SK-N-MC (cell line): ENCODE data around the gene AVPR2.

Experiments used
- EZH2 ChIP-seq: fragments of 200-600 bp; sonication (generic); IDR thresholded peaks from one replicate; pipeline ENCODE4 v1.6.1; 2017; ENCODE audit warnings: antibody characterized with exemption
- FOXP2 ChIP-seq: optimal IDR thresholded peaks from 2 replicates; pipeline ENCODE3; 2011; ENCODE audit warnings: mild to moderate bottlenecking, moderate library complexity; ENCODE audit not compliant: insufficient read depth; ENCODE audit errors: extremely low read length, control extremely low read depth
- POLR2AphosphoS5 ChIP-seq: IDR thresholded peaks from 2 replicates; pipeline ENCODE4 v1.6.1; 2012; ENCODE audit warnings: mild to moderate bottlenecking, low read depth, low read length, borderline replicate concordance

DNA sequence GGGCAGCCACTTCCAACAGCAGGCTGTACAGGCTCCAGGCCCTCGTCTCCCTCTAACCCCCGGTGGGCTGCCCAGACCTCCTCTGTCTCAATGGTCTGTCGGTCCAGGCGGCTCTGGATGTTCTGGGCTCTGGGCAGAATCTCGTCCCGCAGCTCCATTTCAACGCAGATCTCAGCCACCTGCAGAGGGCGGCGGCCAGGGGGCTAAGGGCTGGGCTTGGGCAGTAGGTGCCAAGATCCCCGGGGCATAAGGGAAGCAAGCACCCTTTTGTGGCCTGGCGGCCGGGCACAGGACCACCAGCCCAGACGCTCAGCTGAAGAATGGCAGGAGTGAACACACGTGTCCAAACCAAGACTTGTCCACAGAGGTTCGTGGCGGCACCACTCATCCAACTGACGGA is 9.2 kb downstream of the AVPR2 start:
- TF ChIP-seq POLR2AphosphoS5 (no peak), EZH2 (no peak), FOXP2 (no peak)
